Activated T-cell treated with anti-CD3 and anti-CD28 coated beads for 1 hour (primary cell): ENCODE data around the gene MRPS18A.

ENCODE experiments used
- DNase-seq: peaks from one replicate; pipeline ENCODE4 v3.0.0-alpha.2; 2020; ENCODE audit warnings: low read depth

The MRPS18A gene

DNA sequence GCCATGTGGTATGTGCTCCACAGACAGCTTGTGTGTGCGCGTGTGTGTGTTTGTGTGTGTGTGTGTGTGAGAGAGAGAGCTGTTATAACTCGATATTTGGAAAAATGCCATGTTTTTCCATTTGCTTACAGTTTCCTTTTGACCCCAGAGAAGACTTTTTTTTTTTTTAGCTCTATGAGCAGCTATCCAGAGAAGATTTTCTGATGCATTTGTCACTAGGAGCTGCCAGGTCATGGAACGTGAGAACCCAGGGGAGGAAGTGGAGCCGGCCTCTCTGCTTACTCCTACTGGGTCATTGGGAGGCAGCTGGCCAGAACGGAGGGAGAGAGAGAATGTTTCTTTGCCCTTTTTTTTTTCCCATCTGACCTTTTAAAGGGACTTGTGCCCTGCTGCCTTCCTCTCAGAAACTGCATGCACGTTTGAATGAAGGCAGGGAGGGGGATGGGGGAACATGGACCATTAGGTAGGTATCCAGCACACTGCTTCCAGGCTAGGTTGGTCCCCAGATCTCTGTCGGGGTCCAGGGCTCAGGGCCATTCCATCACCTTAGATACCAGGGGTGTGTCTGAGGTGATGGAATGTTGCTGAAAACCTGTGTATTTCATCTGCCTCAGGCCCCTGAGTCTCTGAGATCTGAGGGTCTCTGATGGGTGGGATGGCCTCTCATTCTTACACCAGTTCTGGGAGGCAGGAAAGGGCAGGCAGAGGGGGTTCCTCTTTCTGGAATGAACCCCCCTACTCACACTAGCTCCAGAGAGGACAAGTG lies 11.2 kb upstream of the MRPS18A start:
- DNase-seq, result no peak

DNA sequence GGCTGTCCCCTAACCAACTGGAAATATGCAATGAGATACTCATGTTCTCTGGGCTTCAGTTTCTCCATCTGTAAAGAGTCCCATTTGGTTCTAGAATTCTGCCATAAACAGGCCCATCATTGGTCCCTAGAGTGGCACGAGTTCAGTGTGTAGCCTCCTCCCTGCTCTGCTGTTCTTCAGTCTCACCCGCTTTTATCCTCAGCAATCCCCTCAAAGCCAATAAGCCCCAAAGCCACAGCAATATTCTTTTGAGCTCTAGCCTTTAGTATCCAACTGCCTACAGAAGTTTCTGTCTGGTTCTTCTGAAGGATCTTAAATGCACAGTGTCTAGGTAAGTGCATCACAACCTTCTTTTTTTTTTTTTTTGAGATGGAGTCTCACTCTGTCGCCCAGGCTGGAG lies 9.8 kb upstream of the MRPS18A start:
- DNase-seq, result no peak

DNA sequence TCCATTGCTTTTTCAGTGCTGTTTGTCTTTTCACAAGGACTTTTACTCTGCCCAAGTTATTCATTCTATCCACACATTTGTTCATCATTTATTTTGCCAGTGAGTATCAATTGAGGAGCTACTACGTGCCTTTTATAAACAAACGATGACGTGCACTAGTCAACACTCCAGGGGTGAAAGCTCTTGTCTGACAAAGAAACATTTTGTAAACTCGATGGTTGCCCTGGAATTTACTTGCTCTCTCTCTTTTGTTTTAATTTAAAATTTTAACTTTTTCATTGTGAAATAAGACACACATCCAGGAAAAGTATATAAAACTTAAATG lies 8.3 kb upstream of the MRPS18A start:
- no peak for DNase-seq

DNA sequence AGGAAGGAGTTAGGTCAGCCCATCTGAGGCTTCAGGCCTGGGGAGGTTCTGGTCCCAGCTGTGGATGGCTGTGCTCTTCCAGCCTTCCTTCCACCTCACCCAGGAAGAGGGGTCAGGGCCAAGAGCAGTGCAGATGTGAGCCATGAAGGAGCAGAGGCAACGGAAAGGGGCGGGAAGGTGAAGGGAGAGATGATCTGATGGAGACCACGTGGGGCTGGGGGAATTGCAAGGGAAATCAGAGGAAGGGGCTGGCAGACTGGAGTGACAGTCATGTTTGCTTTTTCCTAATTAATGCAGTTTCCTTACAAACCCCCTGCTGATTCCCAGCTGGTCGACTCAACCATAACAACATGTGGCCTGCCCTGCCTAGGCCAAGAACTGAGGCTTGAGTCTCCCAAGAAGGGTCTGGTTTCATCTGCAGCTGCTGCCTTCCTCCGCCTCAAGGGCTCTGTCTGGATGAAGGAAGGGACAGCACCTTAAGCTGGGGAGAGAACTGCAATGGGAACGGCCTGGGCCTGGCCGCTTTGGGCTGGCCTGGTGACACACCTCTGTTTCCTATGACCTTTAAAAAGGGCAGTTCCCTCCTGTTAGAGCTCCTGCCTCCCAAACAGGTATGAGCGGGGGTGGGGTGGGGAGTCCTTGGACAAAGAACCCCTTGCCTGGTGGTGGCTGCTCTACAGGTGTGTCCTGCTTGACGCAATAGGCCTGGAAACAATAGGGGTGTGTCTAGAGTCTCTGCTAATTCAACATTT lies 7.8 kb upstream of the MRPS18A start:
- no peak for DNase-seq

DNA sequence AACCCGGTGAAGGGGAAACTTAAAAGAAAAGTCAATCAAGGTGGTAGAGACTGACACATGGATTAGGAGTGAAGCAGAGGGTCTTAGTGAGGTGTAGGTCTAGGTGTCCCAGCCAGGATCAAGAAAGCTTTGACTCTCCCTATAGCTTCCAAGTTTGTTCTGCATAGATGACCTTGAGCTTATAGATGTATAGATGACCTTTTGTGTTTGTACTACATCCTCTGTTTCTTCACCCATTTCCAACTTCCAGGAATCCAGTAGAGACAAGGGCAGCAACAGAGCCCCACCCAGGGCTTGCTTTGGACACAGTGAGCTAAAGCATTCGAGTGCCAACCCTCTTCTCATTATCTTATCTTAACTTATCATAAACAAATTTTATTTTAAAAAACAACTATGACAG lies 1.8 kb upstream of the MRPS18A start:
- no peak for DNase-seq

GRCh38 chr6:43687079-43687436 lies 533 bp downstream of the MRPS18A start:
- DNase-seq, result no peak

DNA sequence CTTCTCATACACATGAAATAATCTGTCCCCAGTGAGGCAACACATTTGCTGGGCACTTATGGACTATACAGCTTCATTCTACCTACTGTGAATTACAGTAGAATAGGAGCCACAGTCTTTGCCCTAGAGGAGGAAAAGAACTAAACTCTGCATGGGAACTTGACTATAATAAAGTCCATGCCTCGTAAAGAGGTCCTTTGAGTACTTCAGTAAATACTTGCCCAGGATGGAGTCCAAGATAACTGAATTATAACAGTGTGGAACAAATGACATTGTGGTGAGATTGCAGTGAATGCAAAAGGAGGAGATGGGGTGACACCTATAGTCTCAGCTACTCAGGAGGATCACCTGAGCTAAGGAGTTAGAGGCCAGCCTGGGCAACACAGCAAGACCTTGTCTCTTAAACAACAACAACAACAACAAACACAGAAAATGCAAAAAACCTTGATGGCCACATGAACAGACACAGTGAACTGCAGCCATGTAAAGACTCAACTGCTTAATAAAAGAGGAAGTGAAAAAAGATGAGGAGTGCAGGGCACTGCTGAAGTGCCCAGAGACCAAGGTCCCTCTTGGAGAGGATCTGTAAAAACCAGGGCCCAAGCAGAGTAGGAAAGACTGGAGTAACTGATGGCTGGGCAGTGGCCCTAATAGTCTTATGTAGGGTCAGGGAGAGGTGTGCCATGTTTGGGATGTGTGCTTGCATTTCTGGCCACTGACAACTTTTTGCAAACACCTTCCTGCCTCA lies 3.7 kb downstream of the MRPS18A start:
- no peak for DNase-seq

GRCh38 chr6:43682724-43683429 lies 4.7 kb downstream of the MRPS18A start:
- no peak for DNase-seq

DNA sequence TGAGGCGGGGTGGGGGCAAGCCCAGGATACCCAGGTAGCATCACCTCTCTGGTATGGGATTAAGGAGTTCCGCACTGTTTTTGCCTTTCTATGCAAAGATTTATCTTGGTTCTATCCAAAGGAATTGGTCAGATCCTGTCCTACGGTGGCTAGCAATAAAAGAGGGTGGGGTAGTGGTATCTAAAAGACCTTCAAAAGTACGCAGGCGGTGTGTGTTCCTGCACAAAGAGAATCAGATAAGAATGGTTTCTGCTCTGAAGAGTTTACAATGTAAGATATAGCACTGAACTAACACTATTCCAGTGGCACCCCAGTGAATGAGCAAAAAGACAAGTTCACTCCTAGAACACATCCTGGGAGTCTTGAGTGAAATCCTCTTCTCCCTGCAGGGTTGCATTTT lies 6.3 kb downstream of the MRPS18A start:
- DNase-seq, result no peak

DNA sequence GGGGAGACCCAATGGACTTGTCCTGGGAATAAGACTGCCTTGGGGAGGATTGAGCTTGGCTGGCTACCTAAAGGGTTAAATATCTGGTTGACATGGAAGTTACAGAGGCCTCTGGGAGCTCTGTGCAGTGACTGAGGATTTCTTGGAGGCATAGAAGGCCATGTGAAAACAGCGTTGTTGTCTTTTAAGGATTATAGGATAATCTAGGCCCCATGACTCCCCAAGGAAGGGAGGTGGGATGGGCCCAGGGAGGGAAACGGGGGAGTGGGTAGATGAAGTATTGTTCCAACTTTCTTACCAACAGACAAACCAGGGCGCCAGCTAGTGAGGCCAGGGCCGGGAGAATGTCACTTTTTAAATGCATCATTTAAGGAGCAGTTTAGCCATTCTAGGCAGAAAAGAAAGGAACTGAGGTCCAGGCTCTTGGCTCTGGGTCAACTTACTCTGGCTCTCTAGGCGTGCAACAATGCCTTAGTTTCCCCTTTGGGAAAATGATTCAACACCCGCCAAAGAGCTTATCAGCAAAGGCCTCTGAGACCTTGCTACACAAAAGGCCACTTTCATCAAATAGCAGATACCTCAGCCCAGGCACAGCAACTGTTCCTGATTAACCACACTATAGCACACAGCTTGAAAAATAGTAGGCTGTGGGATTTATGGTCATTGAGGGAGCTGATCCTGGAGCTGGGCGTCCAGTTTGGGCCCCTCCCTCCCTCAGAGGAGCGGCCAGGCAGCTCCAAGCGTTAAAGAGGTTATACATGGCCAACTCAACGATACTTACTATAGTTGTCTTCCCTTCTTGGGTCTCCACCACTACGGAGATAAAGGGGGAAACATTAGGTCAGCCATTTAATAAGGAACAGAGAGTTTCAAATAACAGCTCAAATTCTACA lies 7.0 kb downstream of the MRPS18A start:
- no peak for DNase-seq

GRCh38 chr6:43679057-43679456 lies 8.5 kb downstream of the MRPS18A start:
- no peak for DNase-seq

GRCh38 chr6:43678341-43678740 lies 9.2 kb downstream of the MRPS18A start:
- no peak for DNase-seq

DNA sequence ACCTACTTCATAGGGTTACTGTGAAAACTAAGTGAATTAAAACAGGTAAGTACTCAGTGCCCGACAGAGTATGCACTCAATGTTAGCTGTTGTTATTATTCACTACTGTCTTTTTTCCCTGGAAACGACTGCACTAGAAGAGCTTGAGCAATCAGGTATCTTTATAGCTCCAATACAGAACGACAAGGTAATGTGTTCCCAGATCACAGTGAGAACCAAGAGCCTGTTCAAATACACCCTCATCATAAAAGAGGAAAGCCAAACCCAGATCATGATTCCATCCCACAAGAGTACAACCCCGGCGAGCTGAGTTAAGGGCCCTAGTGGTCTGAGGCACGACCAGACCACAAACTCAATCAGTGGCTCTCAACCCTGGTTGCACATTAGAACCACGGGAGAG lies 9.8 kb downstream of the MRPS18A start:
- no peak for DNase-seq

DNA sequence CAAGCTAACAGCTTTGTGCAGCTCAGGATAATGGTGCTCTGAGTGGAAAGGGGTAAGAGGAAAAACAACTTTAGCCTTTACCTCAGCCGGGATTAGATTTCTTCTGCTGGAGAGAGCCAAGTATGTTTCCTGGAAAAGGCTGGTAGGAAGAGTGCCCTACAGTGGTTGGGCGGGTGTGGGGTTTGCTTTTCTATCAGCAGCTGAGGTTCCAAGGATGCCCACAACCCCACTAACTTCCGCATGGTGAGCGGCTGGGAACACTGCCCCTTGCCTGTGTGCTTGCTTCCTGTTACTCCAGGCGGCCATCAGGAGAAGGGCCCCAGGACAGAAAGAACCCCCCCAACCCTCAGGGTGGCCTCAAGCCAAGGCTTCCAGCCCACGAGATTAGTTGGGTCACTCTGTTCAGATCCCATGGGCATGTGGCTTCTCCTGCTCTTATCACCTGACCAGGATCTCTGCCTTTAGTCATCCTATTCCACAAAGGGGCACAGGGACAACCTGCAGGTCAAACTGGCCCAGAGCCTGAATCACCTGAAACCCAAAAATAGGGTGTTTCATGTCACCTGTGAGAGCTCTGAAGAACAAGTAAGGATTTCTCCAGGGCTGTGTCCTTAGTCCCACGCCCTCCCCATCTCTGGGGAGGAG lies 10.5 kb downstream of the MRPS18A start:
- no peak for DNase-seq

DNA sequence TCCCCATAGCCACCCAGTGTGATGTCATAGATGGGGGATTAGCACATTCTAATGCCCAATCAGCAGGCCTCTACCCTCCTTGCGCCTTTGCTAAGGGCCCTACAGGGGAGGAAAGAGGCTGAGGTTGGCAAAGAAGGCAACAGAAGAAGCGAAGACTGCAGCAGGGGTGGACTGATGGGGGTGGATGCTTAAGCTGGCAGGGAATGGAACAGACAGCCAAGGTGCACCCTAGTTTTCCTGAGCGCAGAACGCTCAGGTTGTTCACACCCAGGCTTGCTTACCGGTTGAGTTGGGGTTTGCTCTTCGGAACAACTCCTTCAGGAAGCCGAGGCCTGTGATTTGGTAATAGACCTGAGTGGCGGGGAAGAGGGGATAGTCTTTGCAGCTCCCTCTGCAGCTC lies 12.7 kb downstream of the MRPS18A start:
- no peak for DNase-seq

DNA sequence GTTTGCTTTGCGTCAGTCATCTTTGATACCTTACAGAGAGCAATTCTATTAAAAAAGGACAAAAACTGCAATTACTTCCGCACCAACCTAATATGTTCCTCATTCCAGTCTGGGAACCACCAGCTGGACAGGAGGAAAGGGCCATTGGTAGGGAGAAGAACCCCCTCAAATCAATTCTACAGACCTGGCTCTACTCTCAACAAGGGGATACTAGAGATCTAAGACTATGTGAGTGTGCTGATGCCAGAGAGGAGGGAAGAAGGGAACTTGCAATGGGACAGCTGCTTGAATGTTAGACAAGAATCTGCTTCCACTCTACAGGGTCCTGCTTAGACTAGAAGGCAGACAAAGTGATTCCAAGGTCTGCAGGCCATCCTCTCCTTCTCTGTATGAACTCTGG lies 13.3 kb downstream of the MRPS18A start:
- no peak for DNase-seq

DNA sequence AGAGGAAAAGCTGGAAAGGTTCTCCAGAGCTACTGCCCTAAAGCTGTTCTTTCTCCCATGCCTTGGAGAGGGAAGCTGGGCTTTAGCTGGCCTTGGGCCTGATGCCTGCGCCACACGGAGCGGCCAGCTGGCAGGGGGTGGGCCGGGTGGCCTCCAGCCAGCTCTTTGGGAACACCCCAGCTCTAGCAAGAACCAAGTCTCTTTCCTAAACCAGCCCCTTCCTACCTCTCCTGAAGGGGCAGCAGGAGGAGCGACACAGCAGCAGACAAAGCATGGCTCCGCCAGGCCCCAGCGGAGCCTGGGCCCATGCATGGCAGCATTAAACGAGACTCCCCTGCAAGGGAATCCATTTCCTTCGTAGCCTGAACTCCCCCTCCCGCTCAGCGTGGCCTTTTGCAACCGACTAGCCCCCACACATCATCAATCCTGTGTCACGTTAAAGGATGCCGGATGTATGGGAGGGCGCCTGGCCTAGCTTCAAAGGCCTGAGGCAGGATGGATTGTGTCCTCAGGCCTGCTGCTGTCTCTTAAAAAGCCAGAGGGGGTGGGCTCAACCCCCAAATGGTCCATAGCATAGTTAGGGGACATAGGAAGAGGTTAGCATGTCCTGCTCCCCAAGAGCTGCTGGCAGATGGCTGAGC lies 14.0 kb downstream of the MRPS18A start:
- no peak for DNase-seq

- DNase-seq, result no peak
Observed at GRCh38 chr6:43671801-43672690, 15.5 kb downstream of the MRPS18A start.

DNA sequence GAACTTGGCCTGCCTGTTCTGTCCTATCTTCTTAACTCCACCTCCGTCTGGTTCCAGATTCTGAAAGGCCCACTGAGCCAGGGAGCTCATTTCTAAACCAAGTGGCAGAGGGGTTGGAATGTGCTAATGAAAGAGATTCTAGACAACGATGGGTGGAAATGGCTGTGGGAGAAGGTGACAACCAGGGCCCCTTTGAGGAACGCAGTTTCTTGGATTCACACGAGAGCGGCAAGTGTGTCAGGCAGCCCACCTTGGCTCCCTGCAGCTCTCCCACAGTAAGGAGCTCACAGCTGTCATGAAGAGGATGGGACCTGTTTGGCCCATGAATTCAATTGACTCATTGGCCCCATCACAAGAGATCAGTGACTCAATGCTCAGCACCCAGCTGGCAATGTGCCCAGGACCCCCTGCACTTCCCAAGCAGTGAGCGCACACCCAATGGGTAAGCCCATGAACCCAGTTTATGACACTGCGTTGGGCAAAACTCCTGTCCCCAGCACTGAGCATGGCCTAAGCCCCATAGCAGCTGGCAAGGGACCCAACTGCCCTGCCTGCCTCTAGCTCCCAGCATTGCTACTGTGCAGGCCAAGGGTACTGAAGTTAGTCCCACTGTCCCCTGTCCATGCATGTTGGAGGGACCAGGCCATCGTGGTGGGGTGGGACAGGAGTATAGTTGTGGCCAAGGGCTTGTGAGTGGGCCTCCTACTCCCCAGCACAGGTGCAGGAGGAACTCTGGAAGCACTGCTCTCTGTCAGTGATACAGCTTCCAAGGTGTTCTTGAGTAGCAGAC lies 16.4 kb downstream of the MRPS18A start:
- no peak for DNase-seq
